Measurements from ENCODE around the gene SCYL2.

GRCh38 chr12:100359248-100359647 lies 92.3 kb downstream of the SCYL2 start:
- TF ChIP-seq ZNF565 (CRISPR knock-in tag; conservative IDR thresholded peaks at IDR 0.05; ENCODE audit: low read depth) (no peak), PATZ1 (CRISPR knock-in tag; IDR thresholded peaks at IDR 0.05; ENCODE audit: borderline replicate concordance) (no peak), ZFP3 (CRISPR knock-in tag; IDR thresholded peaks at IDR 0.05) (no peak), CSRNP3 (CRISPR knock-in tag; IDR thresholded peaks at IDR 0.05) (no peak), ZNF70 (CRISPR knock-in tag; IDR thresholded peaks at IDR 0.05) (no peak), RARB (CRISPR knock-in tag; IDR thresholded peaks at IDR 0.05) (no peak)
